GM13976 (cell line): ENCODE data around the gene WNT3.

Source experiments
- DNase-seq: peaks from one replicate; pipeline ENCODE4 v3.0.0; 2012; ENCODE audit warnings: low spot score
- CTCF ChIP-seq: IDR thresholded peaks from 2 replicates; pipeline ENCODE4 v1.5.1; 2012; ENCODE audit warnings: borderline replicate concordance, mild to moderate bottlenecking; ENCODE audit not compliant: insufficient read depth; ENCODE audit errors: extremely low read depth, missing control alignments, control extremely low read depth
- in situ Hi-C: fragments of 300-500 bp; cut with MboI; formaldehyde crosslinking; loops from one replicate; pipeline ENCODE4 v1.12.0; 2022; ENCODE audit warnings: low sequenced_read_pairs, mixed read lengths, inconsistent platforms; ENCODE audit not compliant: unreplicated experiment

The WNT3 gene

GRCh38 chr17:46815474-46816353 is 2.8 kb downstream of the WNT3 start:
- TF ChIP-seq CTCF, result no peak

GRCh38 chr17:46814446-46814845 is 4.0 kb downstream of the WNT3 start:
- no peak for DNase-seq
- in situ Hi-C loops, result no loop called here
- TF ChIP-seq CTCF, result no peak

More at GRCh38 chr17:46815474-46816353, 2.8 kb downstream of the WNT3 start:
- DNase-seq, result no peak
- in situ Hi-C loops, result no loop called here

- TF ChIP-seq CTCF, result no peak
- DNase-seq, result no peak
- in situ Hi-C loops, result no loop called here
These were observed 4.6 kb downstream of the WNT3 start for GRCh38 chr17:46813920-46814319.

GRCh38 chr17:46812624-46813318 is 5.7 kb downstream of the WNT3 start:
- DNase-seq, result no peak
- no peak for TF ChIP-seq CTCF
- in situ Hi-C loops, result no loop called here

- in situ Hi-C loops, result no loop called here
- no peak for DNase-seq
- no peak for TF ChIP-seq CTCF
These were observed 6.4 kb downstream of the WNT3 start for GRCh38 chr17:46811978-46812583.

- TF ChIP-seq CTCF, result no peak
- in situ Hi-C loops, result no loop called here
- DNase-seq, result no peak
These were observed 7.7 kb downstream of the WNT3 start for GRCh38 chr17:46810837-46811236.
